ENCODE measurements around the gene MAPKAP1. TPM values are rescaled to one million over a fixed set of nuclear protein-coding genes. Genes with fewer than 3 reads are reported as not detected.

The MAPKAP1 gene
- total RNA-seq, 1 donor from 2014 or later: 127 TPM

DNA sequence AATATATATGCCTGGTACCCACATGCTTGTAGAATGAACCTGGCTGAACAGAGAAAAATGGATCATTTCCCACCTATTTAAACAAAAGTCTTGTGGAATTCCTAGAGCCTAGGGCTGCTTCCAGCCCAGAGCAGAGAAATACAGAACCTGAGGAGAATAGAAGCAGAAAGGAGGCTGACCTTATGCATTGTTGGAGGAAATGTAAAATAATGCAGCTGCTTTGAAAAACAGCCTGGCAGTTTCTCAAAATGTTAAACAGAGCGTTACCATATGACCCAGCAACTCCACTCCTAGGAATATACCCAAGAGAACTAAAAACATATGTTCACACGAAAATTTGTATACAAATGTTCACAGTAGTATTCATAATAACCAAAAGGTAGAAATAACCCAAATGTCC lies 15.1 kb downstream of the MAPKAP1 start:
- no peak for DNase-seq
- Histone ChIP-seq H3K4me1 (peaks cover 14% of the 10 kb centered on the region), H3K27ac (replicated peaks) (no peak overlapping the region), H3K27me3 (ENCODE audit: low read depth) (no peaks in the 10 kb centered on the region), H3K9me3 (replicated peaks) (no peaks in the 10 kb centered on the region), H3K36me3 (no peaks in the 10 kb centered on the region), H3K4me3 (no peak overlapping the region)
- intact Hi-C loops (cut with micrococcal nuclease): no loop called here
- TF ChIP-seq, protein P1, sequence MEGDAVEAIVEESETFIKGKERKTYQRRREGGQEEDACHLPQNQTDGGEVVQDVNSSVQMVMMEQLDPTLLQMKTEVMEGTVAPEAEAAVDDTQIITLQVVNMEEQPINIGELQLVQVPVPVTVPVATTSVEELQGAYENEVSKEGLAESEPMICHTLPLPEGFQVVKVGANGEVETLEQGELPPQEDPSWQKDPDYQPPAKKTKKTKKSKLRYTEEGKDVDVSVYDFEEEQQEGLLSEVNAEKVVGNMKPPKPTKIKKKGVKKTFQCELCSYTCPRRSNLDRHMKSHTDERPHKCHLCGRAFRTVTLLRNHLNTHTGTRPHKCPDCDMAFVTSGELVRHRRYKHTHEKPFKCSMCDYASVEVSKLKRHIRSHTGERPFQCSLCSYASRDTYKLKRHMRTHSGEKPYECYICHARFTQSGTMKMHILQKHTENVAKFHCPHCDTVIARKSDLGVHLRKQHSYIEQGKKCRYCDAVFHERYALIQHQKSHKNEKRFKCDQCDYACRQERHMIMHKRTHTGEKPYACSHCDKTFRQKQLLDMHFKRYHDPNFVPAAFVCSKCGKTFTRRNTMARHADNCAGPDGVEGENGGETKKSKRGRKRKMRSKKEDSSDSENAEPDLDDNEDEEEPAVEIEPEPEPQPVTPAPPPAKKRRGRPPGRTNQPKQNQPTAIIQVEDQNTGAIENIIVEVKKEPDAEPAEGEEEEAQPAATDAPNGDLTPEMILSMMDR (IDR thresholded peaks at IDR 0.05; ENCODE audit: borderline replicate concordance): no peak

DNA sequence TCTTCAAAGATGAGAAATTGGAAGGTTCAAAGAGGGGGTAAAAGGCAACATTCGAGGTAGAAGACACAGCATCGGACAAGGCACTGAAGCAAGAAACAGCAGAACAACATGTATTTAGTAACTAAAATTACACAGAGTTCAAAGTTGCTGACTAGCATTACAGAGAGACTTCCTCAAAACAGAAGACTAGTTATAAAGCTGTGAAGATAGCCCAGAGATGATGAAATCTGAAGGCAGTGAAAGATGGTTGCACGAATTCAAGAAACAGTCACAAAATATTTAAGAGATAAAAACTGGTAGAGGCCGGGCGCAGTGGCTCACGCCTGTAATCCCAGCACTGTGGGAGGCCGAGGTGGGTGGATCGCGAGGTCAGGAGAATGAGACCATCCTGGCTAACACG lies 16.3 kb downstream of the MAPKAP1 start:
- Histone ChIP-seq H3K4me3 (no peak overlapping the region), H3K9me3 (replicated peaks) (no peaks in the 10 kb centered on the region), H3K27ac (replicated peaks) (no peak overlapping the region), H3K36me3 (no peaks in the 10 kb centered on the region), H3K4me1 (peaks cover 9% of the 10 kb centered on the region), H3K27me3 (ENCODE audit: low read depth) (no peaks in the 10 kb centered on the region)
- DNase-seq: no peak
- intact Hi-C loops (cut with micrococcal nuclease): no loop called here
- TF ChIP-seq, protein P1 (IDR thresholded peaks at IDR 0.05; ENCODE audit: borderline replicate concordance): no peak

DNA sequence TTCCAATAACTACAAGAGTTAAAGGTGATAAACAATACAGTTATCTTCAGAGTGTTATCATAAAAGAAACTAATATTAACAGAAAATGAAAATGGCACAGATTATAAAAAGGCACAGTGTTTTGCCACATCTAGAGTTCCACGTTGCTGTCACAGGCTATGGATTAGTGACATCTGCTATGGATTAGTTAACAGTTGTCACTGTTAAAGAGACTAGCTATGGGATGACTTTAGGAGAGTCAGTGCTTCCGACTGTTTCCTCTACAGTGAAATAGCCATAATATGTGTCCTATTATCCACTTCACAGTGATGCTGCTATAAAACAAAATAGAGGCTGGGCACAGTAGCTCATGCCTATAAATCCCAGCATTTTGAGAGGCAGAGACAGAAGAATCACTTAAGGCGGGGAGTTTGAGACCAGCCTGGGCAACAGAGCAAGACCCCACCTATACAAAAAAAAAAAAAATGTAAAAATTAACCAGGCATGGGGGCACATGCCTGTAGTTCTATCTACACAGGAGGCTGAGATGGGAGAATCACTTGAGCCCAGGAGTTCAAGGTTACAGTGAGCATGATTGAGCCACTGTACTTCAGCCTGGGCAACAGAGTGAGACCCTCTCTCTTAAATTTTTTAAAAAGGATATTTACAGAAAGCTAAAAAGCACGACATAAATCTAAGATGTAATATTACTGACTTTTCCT lies 19.7 kb downstream of the MAPKAP1 start:
- no peaks in the 10 kb centered on the region for H3K36me3 ChIP-seq
- H3K27me3 ChIP-seq (ENCODE audit: low read depth): no peaks in the 10 kb centered on the region
- H3K9me3 ChIP-seq (replicated peaks): no peaks in the 10 kb centered on the region
- intact Hi-C loops (cut with micrococcal nuclease): no loop called here
- no peak overlapping the region for H3K27ac ChIP-seq (replicated peaks)
- H3K4me1 ChIP-seq: no peaks in the 10 kb centered on the region
- H3K4me3 ChIP-seq: no peak overlapping the region
- DNase-seq: no peak
- TF ChIP-seq, protein P1 (IDR thresholded peaks at IDR 0.05; ENCODE audit: borderline replicate concordance): no peak

DNA sequence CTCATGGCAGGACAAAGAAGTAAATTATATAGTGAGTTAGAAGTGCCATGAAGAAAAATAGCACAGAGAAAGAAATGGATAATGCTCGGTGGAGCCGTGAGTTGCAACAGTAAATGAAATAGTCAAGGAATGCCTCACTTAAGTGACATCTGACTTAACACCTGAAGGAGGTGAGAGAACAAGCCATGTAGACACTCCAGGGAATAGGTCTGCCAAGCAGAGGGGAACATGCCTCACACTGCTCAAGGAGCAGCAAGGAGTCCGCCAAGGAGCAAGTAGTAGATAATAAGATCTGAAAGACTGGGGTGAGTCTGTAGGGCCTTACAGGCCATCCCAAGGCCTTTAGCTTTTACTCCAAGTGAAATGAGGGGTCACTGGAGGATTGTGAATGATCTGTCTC lies 21.8 kb downstream of the MAPKAP1 start:
- intact Hi-C loops (cut with micrococcal nuclease): no loop called here
- Histone ChIP-seq H3K4me3 (no peak overlapping the region), H3K9me3 (replicated peaks) (no peaks in the 10 kb centered on the region), H3K4me1 (peaks cover 11% of the 10 kb centered on the region), H3K27ac (replicated peaks) (no peak overlapping the region), H3K36me3 (no peaks in the 10 kb centered on the region), H3K27me3 (ENCODE audit: low read depth) (no peaks in the 10 kb centered on the region)
- no peak for DNase-seq
- TF ChIP-seq, protein P1 (IDR thresholded peaks at IDR 0.05; ENCODE audit: borderline replicate concordance): no peak

DNA sequence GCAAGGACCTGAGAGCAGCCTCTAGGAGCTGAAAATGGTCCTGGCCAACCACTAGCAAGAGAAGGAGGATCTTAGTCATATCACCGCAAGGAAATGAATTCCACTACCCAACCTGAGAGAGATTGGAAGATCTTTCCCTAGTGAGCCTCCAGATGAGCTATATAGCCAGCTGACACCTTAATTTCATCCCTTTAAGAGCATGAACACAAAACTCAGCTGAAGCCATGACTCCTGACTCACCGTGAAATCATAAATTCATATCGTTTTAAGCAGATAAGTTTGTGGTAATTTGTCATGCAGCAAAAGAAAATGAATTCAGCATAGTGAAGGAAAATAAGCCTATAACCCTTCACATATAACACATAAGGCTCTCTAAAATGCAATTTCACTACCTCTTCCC lies 23.5 kb downstream of the MAPKAP1 start:
- Histone ChIP-seq H3K4me3 (no peak overlapping the region), H3K27ac (replicated peaks) (no peak overlapping the region), H3K36me3 (no peaks in the 10 kb centered on the region), H3K4me1 (peaks cover 11% of the 10 kb centered on the region), H3K27me3 (ENCODE audit: low read depth) (no peaks in the 10 kb centered on the region), H3K9me3 (replicated peaks) (no peaks in the 10 kb centered on the region)
- TF ChIP-seq, protein P1 (IDR thresholded peaks at IDR 0.05; ENCODE audit: borderline replicate concordance): no peak
- DNase-seq: no peak
- intact Hi-C loops (cut with micrococcal nuclease): no loop called here

Data from left ventricle myocardium inferior (tissue), 1 donor.